Right cardiac atrium (tissue), 5 donors: Measurements from ENCODE around the gene C11orf54. TPM values are rescaled to one million over a fixed set of nuclear protein-coding genes. Genes with fewer than 3 reads are reported as not detected.

Experiments used
- ATAC-seq, 2 donors: fragments of 200-7000 bp; cut with Tn5 transposase; one replicate each; pipeline versions ENCODE4 v1.8.0 to v1.9.1; 2020; ENCODE audit warnings: moderate library complexity in 2 of 2, mild to moderate bottlenecking in 1 of 2
- DNase-seq, 3 donors: peaks; one replicate each; pipeline ENCODE4 v3.0.0-alpha.2; 2020
- H3K27ac ChIP-seq: one replicate; pipeline ENCODE4 v1.5.1; 2013; ENCODE audit warnings: mild to moderate bottlenecking, low read length, control low read depth, moderate library complexity
- H3K27me3 ChIP-seq: one replicate; pipeline ENCODE4 v1.6.1; 2013; ENCODE audit not compliant: control insufficient read depth, insufficient read depth
- H3K4me1 ChIP-seq: one replicate; pipeline ENCODE4 v1.6.1; 2013; ENCODE audit warnings: low read length; ENCODE audit not compliant: control insufficient read depth, insufficient read depth
- H3K4me3 ChIP-seq: one replicate; pipeline ENCODE4 v1.5.1; 2013; ENCODE audit warnings: low read length, control low read depth
- H3K9me3 ChIP-seq: one replicate; pipeline ENCODE4 v1.6.1; 2013; ENCODE audit warnings: low read length; ENCODE audit not compliant: control insufficient read depth
- WGBS: extraction: QIAGEN DNeasy Blood & Tissue Kit; methylation state at CpG from one replicate; pipeline ENCODE4 v1.1.7; 2013; 5-methylcytosine and 5-hydroxymethylcytosine counted together
- intact Hi-C, 4 donors: fragments of 100-400 bp; cut with DNase I; formaldehyde crosslinking; loops; one replicate each; pipeline versions ENCODE4 v1.11.0 to v1.14.0; 2022 to 2023
- microRNA-seq, 2 donors: library from miRNA; unstranded; fragments of <30 nt; microRNA quantifications; one replicate each; pipeline ENCODE4 v1.2.0, GENCODE V29; 2020 to 2021
- polyA plus RNA-seq: library from polyadenylated mRNA; stranded (reverse); fragments of 200-250 nt; gene quantifications from one replicate; pipeline ENCODE4 v1.2.3, GENCODE V29; 2013
- total RNA-seq, 4 donors: library from RNA; stranded (reverse); fragmentation: NEBNext Ultra II Directional; extraction: Animal tissue kit (Norgen Biotek cat#: 25700); gene quantifications; one replicate each; pipeline ENCODE4 v1.2.1, GENCODE V29; 2021
- donor health status: healthy with polysubstance abuse.
- donor health status: DM: no; HTN: yes; CAD: no.
- donor health status: DM: no; HTN: no; CAD: no.
- donor health status: DM: no; HTN: yes; CAD: no; lungs with severe emphysema.
- donor health status: DM: yes; HTN: yes; CAD: no.

C11orf54 gene
- total and polyA plus RNA-seq, 5 donors: 23.0 to 36.9 (median 30.9) TPM

DNA sequence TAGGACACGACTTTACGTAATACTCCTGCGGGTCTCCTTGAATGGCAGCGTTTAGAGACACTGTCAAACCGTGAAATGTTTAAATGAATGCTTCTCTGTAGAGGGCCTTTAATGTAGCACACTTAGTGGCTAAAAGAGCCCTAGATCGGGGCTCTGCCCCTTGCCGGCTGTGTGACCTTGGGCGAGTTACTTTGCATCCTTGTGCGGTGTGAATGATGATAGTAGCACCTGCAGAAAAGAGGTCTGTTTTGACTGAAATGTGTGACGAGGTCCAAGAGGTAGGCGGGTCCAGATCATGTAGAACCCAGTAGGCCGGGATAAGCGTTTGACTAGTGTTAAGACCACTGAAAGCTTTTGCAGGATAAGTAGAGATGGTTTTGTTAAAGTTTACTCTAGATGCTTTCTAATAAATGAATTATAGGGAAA, 43.5 kb downstream of the C11orf54 start:
- Histone ChIP-seq H3K27me3 (no peaks in the 10 kb centered on the region), H3K4me3 (peak overlapping the region; percentile 68), H3K9me3 (no peaks in the 10 kb centered on the region), H3K27ac (peak overlapping the region; percentile 92), H3K4me1 (peaks cover 2% of the 10 kb centered on the region)
- DNase-seq: no peak
- intact Hi-C loops: loop anchor here in 1 of 4 donors (2.0 kb wide), 1 partner anchor 44 kb away; the partner anchor contains the start of genes C11orf54 and TAF1D
- no peak for ATAC-seq
- under 1% methylated on average over 13 of the region's 13 CpGs for WGBS

GRCh38 chr11:93791493-93791892, 50.0 kb downstream of the C11orf54 start:
- DNase-seq: no peak
- H3K27ac ChIP-seq: no peak overlapping the region
- WGBS: 80% methylated on average over 5 of the region's 5 CpGs
- no peaks in the 10 kb centered on the region for H3K27me3 ChIP-seq
- H3K4me1 ChIP-seq: no peaks in the 10 kb centered on the region
- no peak overlapping the region for H3K4me3 ChIP-seq
- intact Hi-C loops: loop anchor here in 1 of 4 donors (10.0 kb wide), 1 partner anchor 57 kb away; no protein-coding TSS in a partner anchor
- ATAC-seq: no peak
- no peaks in the 10 kb centered on the region for H3K9me3 ChIP-seq

DNA sequence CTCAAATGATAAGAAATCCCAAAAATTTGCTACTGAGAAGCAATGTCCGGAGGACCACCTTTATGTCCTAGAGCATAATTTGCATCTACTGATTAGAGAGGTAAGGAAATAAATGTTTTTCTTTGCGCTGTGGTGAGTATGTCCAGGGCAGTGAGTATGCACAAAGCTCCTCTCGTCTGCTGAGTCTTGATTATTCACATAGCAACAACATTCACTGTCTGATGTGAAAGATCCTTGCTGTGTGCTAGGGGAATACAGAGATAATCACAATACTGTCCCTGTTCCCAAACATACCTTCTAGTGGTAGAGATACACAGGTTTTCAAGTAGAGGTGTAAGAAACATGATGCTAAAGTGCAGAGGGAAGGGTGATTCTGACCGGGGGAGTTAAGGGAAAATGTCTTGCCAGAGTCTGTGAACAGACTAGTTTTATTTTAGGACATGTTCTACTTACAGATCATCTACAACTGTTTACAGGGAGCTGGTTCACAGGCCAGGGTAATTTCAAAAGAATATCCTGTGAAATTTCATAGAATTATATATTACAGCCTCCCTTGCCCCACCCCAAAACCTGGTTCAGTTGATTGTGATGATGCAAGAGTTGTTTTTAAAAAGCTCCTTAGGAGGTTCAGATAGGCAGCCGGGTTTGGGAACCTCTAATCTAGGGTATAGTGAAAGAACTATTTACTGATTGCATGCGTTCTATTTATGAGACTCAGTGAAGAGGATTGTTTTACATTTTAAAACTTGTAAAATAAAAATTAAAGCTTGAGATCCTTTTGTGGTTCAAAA, 55.2 kb downstream of the C11orf54 start:
- Histone ChIP-seq H3K27me3 (no peaks in the 10 kb centered on the region), H3K27ac (no peak overlapping the region), H3K4me3 (no peak overlapping the region), H3K9me3 (no peaks in the 10 kb centered on the region), H3K4me1 (no peaks in the 10 kb centered on the region)
- DNase-seq (no peak), ATAC-seq (no peak)
- intact Hi-C loops: loop anchor here in 1 of 4 donors (10.0 kb wide), 1 partner anchor 62 kb away; no protein-coding TSS in a partner anchor
- 90% methylated on average over 6 of the region's 6 CpGs for WGBS

- no peaks in the 10 kb centered on the region for H3K27me3 ChIP-seq
- H3K27ac ChIP-seq: no peak overlapping the region
- H3K4me1 ChIP-seq: no peaks in the 10 kb centered on the region
- no peak overlapping the region for H3K4me3 ChIP-seq
- intact Hi-C loops: no loop called here
- no peak for ATAC-seq
- H3K9me3 ChIP-seq: no peaks in the 10 kb centered on the region
- WGBS: 72% methylated on average over 2 of the region's 2 CpGs
- DNase-seq: no peak
These were observed 59.9 kb downstream of the C11orf54 start for GRCh38 chr11:93801366-93801765.

GRCh38 chr11:93804879-93805278, 63.4 kb downstream of the C11orf54 start:
- no peak for ATAC-seq
- Histone ChIP-seq H3K27ac (no peak overlapping the region), H3K4me3 (no peak overlapping the region), H3K4me1 (no peaks in the 10 kb centered on the region), H3K27me3 (no peaks in the 10 kb centered on the region), H3K9me3 (no peaks in the 10 kb centered on the region)
- no peak for DNase-seq
- 99% methylated on average over 2 of the region's 2 CpGs for WGBS
- intact Hi-C loops: no loop called here

- no peak for DNase-seq
- intact Hi-C loops: no loop called here
- H3K4me1 ChIP-seq: no peaks in the 10 kb centered on the region
- H3K9me3 ChIP-seq: no peaks in the 10 kb centered on the region
- 97% methylated on average over 3 of the region's 3 CpGs for WGBS
- no peak overlapping the region for H3K27ac ChIP-seq
- no peak for ATAC-seq
- no peaks in the 10 kb centered on the region for H3K27me3 ChIP-seq
- no peak overlapping the region for H3K4me3 ChIP-seq
These were observed 66.5 kb downstream of the C11orf54 start for GRCh38 chr11:93807980-93808379.

- H3K9me3 ChIP-seq: no peaks in the 10 kb centered on the region
- no peak overlapping the region for H3K27ac ChIP-seq
- no peaks in the 10 kb centered on the region for H3K27me3 ChIP-seq
- WGBS: 96% methylated on average over 5 of the region's 5 CpGs
- intact Hi-C loops: no loop called here
- DNase-seq (no peak), ATAC-seq (no peak)
- peaks cover 2% of the 10 kb centered on the region for H3K4me1 ChIP-seq
- no peak overlapping the region for H3K4me3 ChIP-seq
These were observed 72.5 kb downstream of the C11orf54 start for GRCh38 chr11:93813974-93814373.

Small RNAs within 50 kb of the gene (microRNA-seq; reads per million reads assigned to microRNA genes)
- 0.42 to 0.54 reads per million in 2 donors for gene MIR1304

Other genes starting within 250 kb of the C11orf54 start
- gene SMCO4, start 198.3 kb upstream of the C11orf54 start, total RNA-seq: 10 to 100 TPM; 31.8 to 95.6 (median 59.8) TPM
- 69.9 TPM for gene SMCO4, start 198.3 kb upstream of the C11orf54 start, polyA plus RNA-seq
- 1 to 10 TPM; 5.5 to 6.0 (median 6.0) TPM for gene CEP295, start 80.0 kb upstream of the C11orf54 start, total RNA-seq
- gene CEP295, start 80.0 kb upstream of the C11orf54 start, polyA plus RNA-seq: 4.6 TPM
- gene TAF1D, start 177 bp upstream of the C11orf54 start, total RNA-seq: 10 to 100 TPM; 36.3 to 52.1 (median 38.6) TPM
- gene TAF1D, start 177 bp upstream of the C11orf54 start, polyA plus RNA-seq: 36.2 TPM
- gene MED17, start 42.6 kb downstream of the C11orf54 start, total RNA-seq: 10 to 100 TPM; 19.8 to 25.1 (median 22.8) TPM
- 14.7 TPM for gene MED17, start 42.6 kb downstream of the C11orf54 start, polyA plus RNA-seq
- under 1 TPM; 0.20 to 0.48 (median 0.44) TPM for gene VSTM5, start 108.9 kb downstream of the C11orf54 start, total RNA-seq
- gene VSTM5, start 108.9 kb downstream of the C11orf54 start, polyA plus RNA-seq: 0.07 TPM